Activated T-cell treated with anti-CD3 and anti-CD28 coated beads, Interleukin-2, amount 50 U/mL, for 1 hour (primary cell): ENCODE results near the gene ADARB2.
"Not testable (repeated sequence)": the region's sequence is repeated elsewhere in the genome, so short reads cannot be mapped to it uniquely, and the experiment has no call there.

Experiments
- DNase-seq: peaks from one replicate; pipeline ENCODE4 v3.0.0-alpha.2; 2020

Gene ADARB2

DNA sequence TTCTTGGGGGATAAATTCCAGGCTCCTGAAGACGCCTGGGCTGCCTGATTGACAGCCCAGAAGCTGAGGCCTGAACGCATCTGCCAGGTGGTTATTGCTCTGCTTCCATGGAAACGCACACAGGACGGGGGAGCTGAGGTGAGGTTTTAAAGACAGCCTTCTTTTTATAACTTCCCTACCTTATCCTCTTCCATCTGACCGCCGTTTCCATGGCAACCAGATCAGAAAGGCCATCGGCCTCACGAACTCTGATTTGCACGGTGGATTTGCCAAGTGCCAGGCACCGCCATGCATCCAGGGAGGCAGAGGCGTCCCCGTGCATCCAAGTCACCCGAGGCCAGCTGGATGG is 260.9 kb downstream of the ADARB2 start:
- no peak for DNase-seq

DNA sequence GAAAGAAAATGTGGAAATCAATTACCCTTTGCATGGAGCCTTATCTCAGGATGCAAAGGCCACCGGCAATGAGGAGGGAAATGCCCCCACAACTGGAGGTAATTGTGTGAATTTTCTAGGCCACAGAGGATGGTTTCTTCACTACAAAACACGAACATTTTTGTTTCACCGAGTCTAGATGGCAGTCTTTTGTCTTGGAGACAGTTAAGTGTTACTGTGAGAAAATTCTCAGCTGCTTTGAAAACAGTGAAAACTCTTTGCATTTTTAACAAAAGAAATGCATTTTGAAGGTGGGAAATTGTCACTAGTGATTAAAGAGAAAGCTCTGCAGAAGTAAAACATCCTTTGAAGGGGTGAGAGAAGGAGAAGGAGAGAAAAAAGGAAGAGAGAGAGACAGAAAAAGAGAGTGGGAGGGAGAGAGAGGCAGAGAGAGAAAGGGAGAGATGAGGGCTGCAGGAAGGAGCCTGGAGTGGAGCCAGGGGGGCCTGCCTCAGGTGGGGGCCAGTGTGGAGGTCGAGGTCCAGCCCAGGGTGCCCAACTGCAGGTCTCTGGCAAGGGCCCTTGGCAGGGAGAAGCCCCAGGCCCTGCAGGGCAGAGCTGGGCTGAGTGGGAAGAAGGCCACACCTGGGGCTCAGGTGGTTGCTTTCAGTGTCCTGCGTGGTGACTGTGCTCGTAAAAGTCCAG is 261.4 kb downstream of the ADARB2 start:
- DNase-seq: no peak

DNA sequence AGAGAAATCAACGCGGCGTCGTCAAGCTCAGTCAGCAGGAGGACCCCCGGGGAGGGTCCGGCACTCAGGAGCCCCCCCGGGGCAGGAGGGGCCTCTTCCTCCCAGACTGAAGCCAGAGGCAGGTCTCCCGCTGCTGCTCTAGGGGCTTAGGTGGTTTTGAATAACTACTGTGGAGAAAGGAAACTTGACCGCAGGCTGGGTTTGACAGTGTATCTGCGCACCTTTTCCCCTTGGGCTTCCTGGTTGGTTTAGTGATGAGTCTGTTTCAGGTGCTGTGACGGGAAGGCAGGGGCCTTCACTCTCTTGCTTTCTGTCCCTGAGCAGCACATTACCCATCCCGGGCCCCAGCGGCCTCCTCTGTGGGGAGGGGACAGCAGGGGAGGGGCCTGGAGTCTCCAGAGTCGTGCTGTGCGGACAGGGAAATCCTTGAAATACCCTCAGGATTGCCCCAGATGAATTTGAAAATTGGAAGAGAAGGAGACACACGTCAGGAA is 262.2 kb downstream of the ADARB2 start:
- DNase-seq: no peak

DNA sequence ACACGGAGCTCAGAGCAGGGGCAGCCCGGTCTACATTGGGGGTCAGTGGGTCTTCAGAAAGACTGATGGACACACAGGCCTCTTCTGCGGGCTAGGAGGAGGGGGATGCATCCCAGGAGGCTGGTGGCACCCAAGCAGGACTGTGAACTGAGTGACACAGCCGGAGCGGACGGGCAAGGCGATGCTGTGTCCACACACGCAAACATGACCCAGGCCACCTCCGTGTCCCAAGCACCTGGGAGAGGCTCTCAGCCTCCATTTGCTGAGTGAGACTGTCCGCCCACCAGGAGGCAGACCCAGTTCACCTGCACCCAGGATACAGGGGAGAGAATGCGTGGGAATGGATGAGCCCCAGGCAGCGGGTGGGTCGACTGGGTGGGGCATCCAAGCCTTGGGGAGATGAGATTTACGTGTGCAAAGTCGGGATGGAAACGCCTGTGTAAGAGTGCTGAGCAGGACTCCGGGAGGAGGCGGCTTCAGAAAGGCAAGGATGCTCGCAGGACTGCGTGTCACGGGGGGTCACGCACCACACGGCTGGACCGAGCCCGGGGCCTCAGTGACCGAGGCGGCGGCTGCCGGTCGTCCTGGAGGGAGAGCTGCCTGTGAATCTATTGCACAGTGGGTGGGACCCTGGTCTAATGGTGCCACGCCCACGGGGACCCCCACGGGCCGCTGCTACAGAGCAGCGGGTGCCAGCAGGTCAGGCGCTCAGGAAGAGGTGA is 262.8 kb downstream of the ADARB2 start:
- DNase-seq: no peak

DNA sequence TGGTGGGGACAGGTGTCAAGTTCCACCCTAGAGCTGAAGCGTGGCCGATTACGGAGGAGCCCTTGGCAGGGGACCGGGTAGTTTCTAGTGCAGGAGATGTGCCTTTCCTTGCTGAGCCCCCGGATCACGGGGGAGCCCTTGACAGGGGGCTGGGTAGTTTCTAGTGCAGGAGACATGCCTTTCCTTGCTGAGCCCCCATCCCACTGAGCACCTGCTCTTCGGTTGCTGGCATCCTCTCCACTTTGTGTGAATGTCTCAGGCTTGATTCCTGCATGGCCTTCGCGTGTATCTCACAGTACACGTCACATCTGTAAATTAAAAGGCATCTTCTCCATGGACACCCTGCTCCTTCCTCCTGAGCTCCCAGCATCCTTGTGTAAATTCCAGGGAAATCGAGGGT is 263.5 kb downstream of the ADARB2 start:
- DNase-seq: no peak

DNA sequence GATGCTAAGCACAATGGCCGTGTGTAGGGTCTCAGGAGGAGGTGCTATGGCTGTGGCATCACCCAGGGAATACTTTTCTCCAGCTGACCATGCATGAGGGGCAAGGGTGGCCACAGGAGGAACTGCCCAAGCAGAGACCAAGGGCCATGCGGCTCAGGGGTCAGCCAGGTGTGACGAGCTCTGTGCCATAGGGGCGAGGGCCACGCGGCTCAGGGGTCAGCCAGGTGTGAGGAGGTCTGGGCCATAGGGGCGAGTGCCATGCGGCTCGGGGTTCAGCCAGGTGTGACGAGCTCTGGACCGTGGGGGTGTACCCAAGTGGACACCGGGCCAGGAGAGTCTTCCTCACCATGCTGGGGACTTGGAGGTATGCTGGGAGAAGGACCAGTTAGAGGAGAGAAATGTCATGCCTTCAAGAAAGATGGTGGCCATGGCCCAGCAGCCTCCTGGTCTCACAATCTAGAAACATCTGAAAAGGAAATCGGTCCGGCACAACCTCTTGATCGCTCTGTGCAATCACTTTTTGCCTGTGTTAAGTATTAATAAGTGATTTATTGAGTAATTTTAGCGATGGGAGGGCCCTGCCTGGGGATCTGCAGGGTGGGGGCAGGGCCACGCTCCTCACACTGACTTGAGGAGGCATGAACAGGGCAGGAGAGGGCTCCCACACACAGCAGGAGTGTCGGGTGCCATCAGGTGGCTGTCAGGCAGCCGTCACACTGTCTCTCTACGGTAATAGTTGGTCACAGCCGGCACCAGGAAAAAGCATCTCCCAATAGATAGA is 265.0 kb downstream of the ADARB2 start:
- DNase-seq: no peak

DNA sequence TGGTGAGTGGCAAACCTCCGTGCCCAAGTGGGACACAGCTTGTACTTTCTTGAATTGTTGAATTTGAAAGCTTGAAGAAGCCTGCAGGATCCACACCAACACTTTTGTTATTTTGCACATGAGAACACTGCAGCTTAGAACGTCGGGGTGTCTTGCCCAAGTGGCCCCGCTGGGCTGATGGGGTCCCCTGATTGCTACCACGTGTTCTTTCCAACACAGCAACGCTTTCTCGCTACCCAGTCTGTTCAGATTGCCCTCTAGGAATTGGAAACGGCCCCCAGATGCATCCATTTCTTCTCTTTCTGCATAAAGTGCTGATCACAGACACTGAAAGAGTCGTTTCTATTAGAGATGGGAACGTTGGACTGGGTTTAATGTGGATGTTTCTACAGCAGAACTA is 268.5 kb downstream of the ADARB2 start:
- DNase-seq: no peak

DNA sequence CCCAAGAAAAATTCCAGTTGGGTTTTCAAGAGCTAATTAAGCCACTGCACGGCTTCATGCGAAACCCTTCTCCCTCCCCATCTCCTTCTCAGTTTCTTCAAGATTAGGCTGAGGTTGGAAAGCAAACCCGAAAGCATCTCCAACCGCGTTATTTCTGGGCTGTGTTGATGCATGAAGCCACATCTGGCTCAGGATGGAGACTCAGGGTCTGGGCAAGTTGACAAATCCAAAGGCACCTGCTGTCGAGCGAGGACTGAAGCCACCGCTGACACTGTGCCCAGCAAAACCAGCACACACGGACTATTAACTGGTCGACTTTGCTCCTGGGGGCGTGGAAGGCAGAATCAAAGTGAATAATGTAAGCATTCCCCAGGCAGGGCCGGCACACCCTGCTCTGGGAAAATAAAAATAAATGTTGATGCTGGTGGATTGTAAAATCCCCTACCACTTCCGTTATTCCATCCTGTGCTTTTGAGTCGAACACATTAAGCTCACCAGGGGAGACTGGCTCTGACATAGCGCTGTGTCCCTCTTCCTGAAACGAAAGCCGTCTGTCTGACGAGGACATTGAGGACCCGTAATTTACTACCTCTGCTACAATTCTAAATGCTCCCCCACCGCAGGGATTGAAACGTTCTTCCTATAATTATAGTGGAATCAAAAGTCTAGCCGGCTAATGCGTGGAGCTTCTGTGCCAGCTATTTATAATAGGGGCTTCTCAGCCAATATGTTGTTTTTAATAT is 269.8 kb downstream of the ADARB2 start:
- DNase-seq: no peak

DNA sequence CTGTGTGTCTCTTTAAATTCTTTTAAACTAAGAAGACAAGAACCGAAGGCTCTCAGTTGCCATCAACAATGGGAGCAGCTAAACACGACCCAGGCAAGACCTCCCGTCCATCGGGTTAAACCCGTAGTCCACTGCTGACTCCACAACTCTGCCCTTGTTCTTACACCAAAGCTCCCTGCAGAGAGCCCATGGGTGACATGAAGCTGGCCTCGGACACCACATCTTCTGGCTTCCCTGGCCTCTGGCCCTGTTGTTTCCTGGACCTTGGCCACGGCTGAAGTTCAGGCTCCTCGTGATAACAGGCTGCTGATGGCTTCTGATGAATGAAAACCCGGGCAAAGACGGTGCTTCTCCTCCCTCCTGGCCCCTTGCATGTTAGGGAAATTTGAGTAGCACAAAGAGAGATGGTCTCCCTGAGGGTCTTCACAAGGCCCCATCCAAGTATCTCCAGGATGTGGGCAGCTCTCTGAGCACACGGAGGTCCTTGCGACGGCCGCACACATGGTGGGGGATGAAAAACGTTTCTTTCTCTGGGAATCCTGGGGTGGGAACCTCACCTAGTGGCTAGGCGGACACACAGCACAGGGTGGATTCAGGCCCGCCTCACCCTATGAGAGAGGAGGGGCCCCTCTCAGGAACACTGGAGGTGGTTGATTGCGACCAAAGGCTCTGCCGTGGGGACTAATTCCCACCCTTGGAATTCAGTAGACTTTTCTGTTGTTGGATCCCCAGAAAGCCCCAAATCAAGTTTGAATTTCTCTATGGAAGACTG is 271.1 kb downstream of the ADARB2 start:
- no peak for DNase-seq

DNA sequence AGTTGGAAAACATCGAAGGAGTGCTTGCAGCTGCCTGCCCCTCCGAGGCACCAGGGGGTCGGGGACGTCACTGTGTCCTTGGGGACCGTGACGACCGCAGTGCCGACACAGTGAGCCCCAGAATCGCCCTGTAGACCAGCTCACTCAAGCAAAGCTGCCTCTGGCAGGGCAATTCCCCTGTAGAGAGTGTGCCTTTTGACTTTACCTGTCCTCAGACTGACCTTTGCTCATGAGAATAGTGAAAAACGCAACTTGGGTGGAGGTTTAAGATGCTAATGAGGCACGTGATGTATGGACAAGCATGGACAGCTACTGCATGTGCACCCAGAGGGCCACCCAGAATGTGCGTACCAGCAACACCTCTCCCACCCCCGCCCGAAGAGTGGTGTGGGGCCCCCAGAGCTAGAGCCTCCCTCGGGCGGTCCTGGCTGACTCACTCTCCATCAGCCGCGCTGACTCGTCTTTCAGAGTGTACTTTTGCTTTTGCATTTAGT is 271.9 kb downstream of the ADARB2 start:
- DNase-seq: no peak

DNA sequence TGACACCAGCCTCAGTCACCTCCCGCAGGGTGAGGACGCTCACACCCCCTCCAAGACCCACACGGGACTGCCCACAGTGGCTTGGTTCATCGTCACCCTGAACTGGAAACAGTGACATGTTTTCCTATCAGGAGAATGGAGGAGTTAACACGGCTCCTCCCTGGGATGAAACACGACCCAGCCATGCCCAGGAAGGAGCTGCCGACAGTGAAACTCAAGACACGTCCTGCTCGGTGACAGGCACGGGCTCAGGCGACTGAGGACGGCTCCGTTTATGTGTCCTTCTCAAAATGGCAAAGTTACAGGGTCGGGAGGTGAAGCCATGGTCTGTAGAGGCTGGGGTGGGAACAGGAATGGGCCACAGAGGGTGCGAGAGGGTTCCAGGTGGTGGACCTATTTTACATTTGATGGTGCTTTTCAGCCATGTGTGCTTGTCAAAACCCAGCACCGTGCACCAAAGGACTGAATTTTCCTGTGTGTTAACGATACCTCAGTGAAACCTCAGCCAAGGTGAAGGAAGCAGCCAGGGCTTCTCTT is 272.4 kb downstream of the ADARB2 start:
- no peak for DNase-seq

DNA sequence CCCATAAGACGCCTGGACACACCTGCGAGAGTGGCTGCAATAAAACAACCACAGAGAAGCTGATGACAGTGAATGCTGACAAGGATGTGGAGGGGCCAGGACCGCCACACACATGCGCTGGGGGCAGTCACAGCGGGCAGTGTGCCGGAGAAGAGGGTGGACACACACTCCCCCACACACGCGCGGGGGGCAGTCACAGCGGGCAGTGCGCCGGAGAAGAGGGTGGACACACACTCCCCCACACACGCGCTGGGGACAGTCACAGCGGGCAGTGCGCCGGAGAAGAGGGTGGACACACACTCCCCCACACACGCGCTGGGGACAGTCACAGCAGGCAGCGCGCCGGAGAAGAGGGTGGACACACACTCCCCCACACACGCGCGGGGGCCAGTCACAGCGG is 273.4 kb downstream of the ADARB2 start:
- DNase-seq: not testable (repeated sequence)

DNA sequence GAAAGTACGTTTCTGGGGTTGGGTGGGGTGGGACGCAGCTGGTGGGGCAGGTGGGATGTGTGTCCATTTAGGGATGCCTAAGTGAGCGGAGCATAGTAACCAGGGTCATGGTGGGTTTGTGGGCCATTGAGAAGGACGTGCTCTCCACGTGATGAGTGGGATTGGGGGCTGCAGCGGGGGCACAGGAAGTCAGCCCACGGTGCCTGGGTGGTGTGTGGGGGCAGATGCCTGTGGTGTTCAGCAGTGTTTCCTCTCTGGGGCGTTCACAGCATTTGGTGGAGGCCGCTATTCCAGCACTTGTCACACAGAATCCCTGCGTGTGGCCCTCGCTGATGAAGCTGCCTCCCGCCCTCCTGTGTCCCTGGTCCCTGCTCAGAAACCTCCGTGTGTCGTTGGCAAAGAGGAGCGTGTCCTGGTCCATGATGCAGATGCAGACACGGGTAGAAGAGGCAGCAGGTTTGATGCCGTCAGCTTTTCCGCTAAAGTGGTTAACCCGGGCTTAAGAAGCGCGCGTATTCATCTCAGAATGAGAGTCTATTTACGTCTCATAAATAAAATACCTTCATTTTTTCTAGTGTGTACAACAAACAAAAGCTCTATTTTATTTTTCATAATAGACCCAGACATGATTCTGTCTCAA is 274.2 kb downstream of the ADARB2 start:
- DNase-seq: no peak

DNA sequence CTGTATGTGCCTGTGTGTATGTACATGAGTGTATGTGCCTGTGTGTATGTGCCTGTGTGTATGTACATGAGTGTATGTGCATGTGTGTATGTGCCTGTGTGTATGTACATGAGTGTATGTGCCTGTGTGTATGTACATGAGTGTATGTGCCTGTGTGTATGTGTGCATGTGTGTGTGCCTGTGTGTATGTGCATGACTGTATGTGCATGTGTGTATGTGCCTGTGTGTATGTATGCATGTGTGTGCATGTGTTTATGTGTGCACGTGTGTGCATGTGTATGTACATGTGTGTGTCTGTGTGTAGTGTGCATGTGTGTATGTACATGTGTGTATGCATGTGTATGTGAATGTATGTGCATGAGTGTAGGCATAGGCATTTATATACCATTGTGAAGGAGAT is 274.8 kb downstream of the ADARB2 start:
- no peak for DNase-seq

DNA sequence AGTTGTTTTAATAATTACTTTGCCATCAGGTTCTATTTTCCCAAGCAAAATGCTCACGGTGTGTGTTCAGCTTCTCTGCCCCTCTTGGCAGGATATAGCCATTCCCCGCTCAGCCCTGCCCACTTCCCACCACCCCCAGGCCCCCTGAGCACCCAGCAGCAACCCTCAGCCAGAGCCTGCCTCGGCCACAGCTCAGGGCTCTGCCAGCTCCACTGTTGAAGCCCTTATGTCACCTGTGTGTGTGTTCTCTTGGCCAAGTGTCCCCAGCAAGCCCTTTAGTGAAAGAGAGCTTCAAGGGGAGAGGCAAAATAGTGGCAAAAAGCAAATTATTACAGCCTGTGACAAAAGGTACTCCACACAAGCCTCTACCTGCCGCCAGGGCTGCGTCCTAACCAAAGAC is 275.3 kb downstream of the ADARB2 start:
- no peak for DNase-seq

DNA sequence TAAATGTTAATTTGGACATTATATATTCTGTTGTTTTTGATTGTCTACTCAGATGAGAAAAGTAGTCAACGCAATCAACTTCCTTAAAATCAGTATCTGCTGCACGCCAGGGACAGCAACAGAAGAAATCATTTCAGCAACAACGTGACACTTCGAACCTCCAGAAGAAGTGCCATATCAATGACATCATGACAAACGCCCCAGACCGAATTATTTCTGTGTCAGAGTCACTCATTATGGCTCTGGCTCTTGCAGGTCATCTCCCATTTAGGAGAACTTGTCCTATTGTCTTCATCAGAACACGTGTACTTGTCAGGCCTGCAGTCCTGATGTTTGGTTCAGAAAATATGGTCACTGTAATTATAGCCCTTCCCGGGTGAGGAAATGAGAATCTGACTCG is 276.3 kb downstream of the ADARB2 start:
- DNase-seq: no peak

DNA sequence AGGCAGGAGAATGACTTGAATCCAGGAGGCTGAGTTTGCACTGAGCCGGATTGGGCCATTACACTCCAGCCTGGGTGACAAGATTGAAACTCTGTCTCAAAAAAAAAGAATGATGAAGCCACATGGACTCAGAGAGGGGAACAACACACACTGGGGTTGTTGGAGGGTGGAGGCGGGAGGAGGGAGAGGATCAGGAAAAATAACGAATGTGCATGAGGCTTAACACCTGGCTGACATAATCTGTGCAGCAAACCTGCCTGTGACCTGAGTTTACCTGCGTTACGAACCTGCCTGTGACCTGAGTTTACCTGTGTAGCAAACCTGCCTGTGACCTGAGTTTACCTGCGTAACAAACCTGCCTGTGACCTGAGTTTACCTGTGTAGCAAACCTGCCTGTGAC is 277.7 kb downstream of the ADARB2 start:
- not testable (repeated sequence) for DNase-seq

DNA sequence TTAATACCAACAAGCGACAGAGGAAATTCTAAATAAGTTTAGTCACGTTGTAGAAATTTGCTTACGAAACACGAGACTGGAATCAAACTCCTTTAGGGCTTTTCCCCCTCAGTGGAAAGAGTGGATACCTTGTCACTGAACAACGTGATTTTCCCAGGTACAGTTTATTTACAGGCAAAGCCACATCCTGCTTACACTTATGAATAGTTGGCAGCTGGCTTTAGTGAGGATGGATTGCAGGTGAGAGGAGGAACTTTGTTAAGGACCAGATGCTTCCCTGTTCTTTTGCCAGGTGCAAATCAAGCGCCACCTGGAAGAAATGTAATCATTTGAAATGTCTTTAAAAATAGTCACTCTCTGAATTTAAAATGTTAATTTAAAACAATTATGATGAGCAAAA is 282.4 kb downstream of the ADARB2 start:
- no peak for DNase-seq

DNA sequence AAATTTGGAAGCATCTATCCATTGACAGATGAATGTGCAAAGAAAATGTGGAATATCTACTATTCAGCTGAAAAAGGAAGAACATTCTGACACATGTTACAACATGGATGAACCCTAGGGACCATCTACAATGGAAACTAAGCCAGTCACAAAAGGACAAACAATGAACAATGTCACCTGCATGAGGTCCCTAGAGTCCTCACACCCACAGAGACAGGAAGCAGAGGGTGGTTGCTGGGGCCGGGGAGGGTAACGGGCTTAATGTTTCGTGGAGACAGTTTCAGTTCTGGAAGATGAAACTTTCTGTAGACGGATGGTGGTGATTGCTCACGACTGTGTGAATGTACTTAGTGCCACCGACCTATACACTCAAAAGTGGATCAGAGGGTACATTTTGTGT is 282.9 kb downstream of the ADARB2 start:
- no peak for DNase-seq

DNA sequence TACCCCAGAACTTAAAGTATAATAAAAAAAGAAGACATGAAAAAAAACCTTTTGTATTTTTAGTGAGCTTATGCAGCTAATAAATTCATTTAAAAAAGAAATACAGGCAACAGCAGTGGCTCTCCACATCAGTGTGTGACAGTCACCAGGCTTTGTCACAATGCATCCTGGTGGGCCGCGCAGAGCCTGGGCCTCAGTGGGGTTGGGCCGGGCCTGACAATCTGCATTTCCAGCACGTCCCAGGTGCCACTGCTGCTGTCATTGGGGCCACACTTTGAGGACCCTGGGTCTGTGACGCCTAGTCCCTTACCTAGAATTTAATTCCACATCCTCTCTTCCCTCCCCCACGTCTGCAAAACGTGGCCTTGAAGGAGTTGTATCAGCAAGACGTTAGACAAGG is 284.5 kb downstream of the ADARB2 start:
- no peak for DNase-seq

DNA sequence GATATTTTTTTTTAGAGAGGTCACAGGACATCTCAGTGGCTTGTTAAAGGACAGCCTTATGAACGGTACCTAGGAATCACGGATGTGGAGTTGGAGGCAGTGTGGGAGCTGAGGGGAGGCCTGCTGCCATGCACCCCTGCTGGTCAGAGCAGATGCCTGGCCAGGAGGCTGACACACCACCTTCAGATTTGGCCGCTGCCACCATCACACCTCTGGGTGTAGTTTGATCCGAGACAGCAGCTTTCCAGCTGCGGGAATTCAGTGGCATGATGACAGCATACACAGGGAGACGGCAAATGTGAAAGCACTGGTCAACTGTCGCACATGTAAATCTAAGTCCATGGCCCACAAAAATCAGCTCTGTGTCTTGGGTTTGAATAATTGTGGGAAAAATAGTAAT is 285.4 kb downstream of the ADARB2 start:
- DNase-seq: no peak
